NAMALWA (cell line): ENCODE measurements around the gene NUDT21.
"Not testable (repeated sequence)": the region's sequence is repeated elsewhere in the genome, so short reads cannot be mapped to it uniquely, and the experiment has no call there.

Experiments used
- DNase-seq: peaks from one replicate; pipeline ENCODE4 v3.0.0-alpha.2; 2015; ENCODE audit warnings: low spot score

Gene NUDT21

GRCh38 chr16:56380778-56381485, 70.2 kb downstream of the NUDT21 start:
- DNase-seq: not testable (repeated sequence)
